ENCODE results near the gene ATP8B3. TPM values are rescaled to one million over a fixed set of nuclear protein-coding genes. Genes with fewer than 3 reads are reported as not detected.
A peak's percentile ranks its signal among the peaks of the same experiment; 100 is the strongest.

ATP8B3 gene
- total and polyA plus RNA-seq, 9 of the 15 experiments (the other 6 are each of a cell fraction or from before 2014, with no cell fraction given): 1.2 to 12.3 (median 3.8) TPM

- TF ChIP-seq E2F1 (CRISPR knock-in tag; IDR thresholded peaks at IDR 0.05): no peak; the same call in 1 of the 2 replicates
- peak; percentile 72; the same call in 1 of the 2 replicates for TF ChIP-seq BCOR (IDR thresholded peaks at IDR 0.05)
- TF ChIP-seq, protein P1, sequence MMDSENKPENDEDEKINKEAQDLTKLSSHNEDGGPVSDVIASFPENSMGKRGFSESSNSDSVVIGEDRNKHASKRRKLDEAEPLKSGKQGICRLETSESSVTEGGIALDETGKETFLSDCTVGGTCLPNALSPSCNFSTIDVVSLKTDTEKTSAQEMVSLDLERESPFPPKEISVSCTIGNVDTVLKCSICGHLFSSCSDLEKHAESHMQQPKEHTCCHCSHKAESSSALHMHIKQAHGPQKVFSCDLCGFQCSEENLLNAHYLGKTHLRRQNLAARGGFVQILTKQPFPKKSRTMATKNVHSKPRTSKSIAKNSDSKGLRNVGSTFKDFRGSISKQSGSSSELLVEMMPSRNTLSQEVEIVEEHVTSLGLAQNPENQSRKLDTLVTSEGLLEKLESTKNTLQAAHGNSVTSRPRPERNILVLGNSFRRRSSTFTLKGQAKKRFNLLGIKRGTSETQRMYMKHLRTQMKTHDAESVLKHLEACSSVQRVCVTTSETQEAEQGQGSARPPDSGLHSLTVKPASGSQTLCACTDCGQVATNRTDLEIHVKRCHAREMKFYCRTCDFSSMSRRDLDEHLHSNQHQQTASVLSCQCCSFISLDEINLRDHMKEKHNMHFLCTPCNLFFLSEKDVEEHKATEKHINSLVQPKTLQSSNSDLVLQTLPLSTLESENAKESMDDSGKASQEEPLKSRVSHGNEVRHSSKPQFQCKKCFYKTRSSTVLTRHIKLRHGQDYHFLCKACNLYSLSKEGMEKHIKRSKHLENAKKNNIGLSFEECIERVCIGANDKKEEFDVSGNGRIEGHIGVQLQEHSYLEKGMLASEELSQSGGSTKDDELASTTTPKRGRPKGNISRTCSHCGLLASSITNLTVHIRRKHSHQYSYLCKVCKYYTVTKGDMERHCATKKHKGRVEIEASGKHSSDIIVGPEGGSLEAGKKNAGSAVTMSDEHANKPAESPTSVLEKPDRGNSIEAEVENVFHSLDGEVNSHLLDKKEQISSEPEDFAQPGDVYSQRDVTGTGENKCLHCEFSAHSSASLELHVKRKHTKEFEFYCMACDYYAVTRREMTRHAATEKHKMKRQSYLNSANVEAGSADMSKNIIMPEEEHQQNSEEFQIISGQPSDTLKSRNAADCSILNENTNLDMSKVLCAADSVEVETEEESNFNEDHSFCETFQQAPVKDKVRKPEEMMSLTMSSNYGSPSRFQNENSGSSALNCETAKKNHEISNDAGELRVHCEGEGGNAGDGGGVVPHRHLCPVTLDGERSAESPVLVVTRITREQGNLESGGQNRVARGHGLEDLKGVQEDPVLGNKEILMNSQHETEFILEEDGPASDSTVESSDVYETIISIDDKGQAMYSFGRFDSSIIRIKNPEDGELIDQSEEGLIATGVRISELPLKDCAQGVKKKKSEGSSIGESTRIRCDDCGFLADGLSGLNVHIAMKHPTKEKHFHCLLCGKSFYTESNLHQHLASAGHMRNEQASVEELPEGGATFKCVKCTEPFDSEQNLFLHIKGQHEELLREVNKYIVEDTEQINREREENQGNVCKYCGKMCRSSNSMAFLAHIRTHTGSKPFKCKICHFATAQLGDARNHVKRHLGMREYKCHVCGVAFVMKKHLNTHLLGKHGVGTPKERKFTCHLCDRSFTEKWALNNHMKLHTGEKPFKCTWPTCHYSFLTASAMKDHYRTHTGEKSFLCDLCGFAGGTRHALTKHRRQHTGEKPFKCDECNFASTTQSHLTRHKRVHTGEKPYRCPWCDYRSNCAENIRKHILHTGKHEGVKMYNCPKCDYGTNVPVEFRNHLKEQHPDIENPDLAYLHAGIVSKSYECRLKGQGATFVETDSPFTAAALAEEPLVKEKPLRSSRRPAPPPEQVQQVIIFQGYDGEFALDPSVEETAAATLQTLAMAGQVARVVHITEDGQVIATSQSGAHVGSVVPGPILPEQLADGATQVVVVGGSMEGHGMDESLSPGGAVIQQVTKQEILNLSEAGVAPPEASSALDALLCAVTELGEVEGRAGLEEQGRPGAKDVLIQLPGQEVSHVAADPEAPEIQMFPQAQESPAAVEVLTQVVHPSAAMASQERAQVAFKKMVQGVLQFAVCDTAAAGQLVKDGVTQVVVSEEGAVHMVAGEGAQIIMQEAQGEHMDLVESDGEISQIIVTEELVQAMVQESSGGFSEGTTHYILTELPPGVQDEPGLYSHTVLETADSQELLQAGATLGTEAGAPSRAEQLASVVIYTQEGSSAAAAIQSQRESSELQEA (IDR thresholded peaks at IDR 0.05; ENCODE audit: low read depth): no peak
- TF ChIP-seq SMARCC2 (IDR thresholded peaks at IDR 0.05; ENCODE audit: low read depth): no peak
- no peak for TF ChIP-seq CEBPB (tag; IDR thresholded peaks at IDR 0.05)
- TF ChIP-seq STAT5B (CRISPR knock-in tag; IDR thresholded peaks at IDR 0.05): no peak
- TF ChIP-seq SUPT5H (IDR thresholded peaks at IDR 0.05): peak; percentile 61
- no peak for TF ChIP-seq ZC3H8 (IDR thresholded peaks at IDR 0.05)
- no peak for TF ChIP-seq ZNF444 (CRISPR knock-in tag; IDR thresholded peaks at IDR 0.05)
- no peak for TF ChIP-seq MYNN (IDR thresholded peaks at IDR 0.05)
- no peak for TF ChIP-seq MYNN (CRISPR knock-in tag; IDR thresholded peaks at IDR 0.05)
- peak; percentile 74 for TF ChIP-seq CCNT2 (IDR thresholded peaks at IDR 0.05; ENCODE audit: borderline replicate concordance, extremely low read depth, insufficient read length, low read depth, low read length)
- no peak for TF ChIP-seq ZNF23 (CRISPR knock-in tag; IDR thresholded peaks at IDR 0.05)
- no peak for TF ChIP-seq YBX1 (IDR thresholded peaks at IDR 0.05)
- peak; percentile 80 for TF ChIP-seq CHD4 (IDR thresholded peaks at IDR 0.05; ENCODE audit: insufficient read depth, insufficient replicate concordance, low read depth, low read length, poor library complexity, severe bottlenecking)
- TF ChIP-seq NR2F6 (CRISPR knock-in tag; IDR thresholded peaks at IDR 0.05): no peak
- no peak for TF ChIP-seq RUNX1 (IDR thresholded peaks at IDR 0.05; ENCODE audit: low read depth)
- 0 out of 2 replicates have a peak, but pooled peaks have one; percentile 15 for TF ChIP-seq CBFA2T3 (IDR thresholded peaks at IDR 0.05)
- TF ChIP-seq ZNF12 (CRISPR knock-in tag; IDR thresholded peaks at IDR 0.05): no peak
- TF ChIP-seq RBBP5 (IDR thresholded peaks at IDR 0.05; ENCODE audit: borderline replicate concordance, insufficient read depth, low read length, poor library complexity, severe bottlenecking): no peak
- TF ChIP-seq SPI1 (IDR thresholded peaks at IDR 0.05; ENCODE audit: borderline replicate concordance, low read depth, low read length): no peak
These were observed 36.5 kb upstream of the ATP8B3 start, which contains the start of gene REXO1 (continued) for GRCh38 chr19:1848399-1849131.
